Right atrium auricular region (tissue), 2 donors: ENCODE data around the gene FRMD8. TPM values are rescaled to one million over a fixed set of nuclear protein-coding genes. Genes with fewer than 3 reads are reported as not detected.
A peak's percentile ranks its signal among the peaks of the same experiment; 100 is the strongest.

Source experiments
- DNase-seq: peaks from one replicate; pipeline ENCODE4 v3.0.0-alpha.2; 2019; ENCODE audit warnings: low spot score
- H3K27ac ChIP-seq, 2 donors: fragments of 200-600 bp; sonication (generic); 1 replicate in 1 of 2; 2 replicates in 1 of 2; pipeline ENCODE4 v1.5.1; 2016 to 2019
- H3K27me3 ChIP-seq, 2 donors: fragments of 200-600 bp; sonication (generic); one replicate each; pipeline versions ENCODE4 v1.5.1 to v1.6.0; 2017 to 2019
- H3K36me3 ChIP-seq: fragments of 200-600 bp; sonication (generic); one replicate; pipeline ENCODE4 v1.5.1; 2016
- H3K4me1 ChIP-seq, 2 donors: fragments of 200-600 bp; sonication (generic); one replicate each; pipeline versions ENCODE4 v1.5.1 to v1.6.0; 2017 to 2019
- H3K4me3 ChIP-seq, 2 donors: fragments of 200-600 bp; sonication (generic); 1 replicate in 1 of 2; 2 replicates in 1 of 2; pipeline ENCODE4 v1.5.1; 2017 to 2019; ENCODE audit warnings: mild to moderate bottlenecking in 1 of 2, moderate library complexity in 1 of 2
- H3K9me3 ChIP-seq, 2 donors: fragments of 200-600 bp; sonication (generic); one replicate each; pipeline ENCODE4 v1.5.1; 2019
- total RNA-seq, 2 donors: library from RNA; depleted of rRNA; stranded (reverse); fragments of >200 nt; gene quantifications; one replicate each; pipeline ENCODE4 v1.1.0, GENCODE V29; 2016
- TF ChIP-seq, protein P1 (sequence below), 2 donors: fragments of 200-600 bp; sonication (generic); IDR thresholded peaks; one replicate each; pipeline ENCODE4 v1.5.1; 2019; ENCODE audit warnings: antibody characterized with exemption in 2 of 2

FRMD8 gene
- total RNA-seq, 2 donors from 2014 or later: 10.2 to 23.8 TPM

DNA sequence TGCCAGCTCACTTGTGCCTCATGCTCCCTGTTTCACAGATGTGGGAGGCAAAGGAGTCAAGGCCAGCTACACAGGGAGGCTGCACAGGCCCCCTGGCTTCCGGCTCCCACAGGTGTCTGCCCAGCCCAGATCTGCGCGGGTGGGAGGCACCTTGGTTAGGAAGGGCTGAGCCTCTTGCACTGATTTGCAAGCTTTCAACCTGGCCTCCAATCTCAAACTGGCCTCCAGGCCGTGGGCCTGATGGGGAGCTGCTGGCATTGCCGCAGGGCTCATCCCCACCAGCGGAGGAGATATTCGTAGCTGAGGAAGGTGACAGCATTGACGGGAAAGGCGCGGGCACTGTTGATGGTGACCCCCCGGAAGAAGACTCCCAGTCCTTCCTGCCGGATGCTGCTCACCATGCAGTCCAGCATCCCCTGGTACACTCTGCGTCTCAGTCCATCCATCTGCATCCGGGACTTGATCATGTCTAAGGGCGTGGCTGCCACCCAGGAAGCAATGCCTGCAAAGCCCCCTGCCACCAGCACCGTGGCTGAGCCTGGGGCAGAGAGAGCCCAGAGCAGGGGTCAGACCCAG is 10.2 kb upstream of the FRMD8 start:
- Histone ChIP-seq H3K9me3 (no peaks in the 10 kb centered on the region), H3K36me3 (no peaks in the 10 kb centered on the region), H3K4me1 (peaks cover 0 to 12% of the 10 kb centered on the region in 2 donors), H3K27me3 (no peaks in the 10 kb centered on the region), H3K4me3 (no peak overlapping the region), H3K27ac (no peak overlapping the region)
- TF ChIP-seq, protein P1, sequence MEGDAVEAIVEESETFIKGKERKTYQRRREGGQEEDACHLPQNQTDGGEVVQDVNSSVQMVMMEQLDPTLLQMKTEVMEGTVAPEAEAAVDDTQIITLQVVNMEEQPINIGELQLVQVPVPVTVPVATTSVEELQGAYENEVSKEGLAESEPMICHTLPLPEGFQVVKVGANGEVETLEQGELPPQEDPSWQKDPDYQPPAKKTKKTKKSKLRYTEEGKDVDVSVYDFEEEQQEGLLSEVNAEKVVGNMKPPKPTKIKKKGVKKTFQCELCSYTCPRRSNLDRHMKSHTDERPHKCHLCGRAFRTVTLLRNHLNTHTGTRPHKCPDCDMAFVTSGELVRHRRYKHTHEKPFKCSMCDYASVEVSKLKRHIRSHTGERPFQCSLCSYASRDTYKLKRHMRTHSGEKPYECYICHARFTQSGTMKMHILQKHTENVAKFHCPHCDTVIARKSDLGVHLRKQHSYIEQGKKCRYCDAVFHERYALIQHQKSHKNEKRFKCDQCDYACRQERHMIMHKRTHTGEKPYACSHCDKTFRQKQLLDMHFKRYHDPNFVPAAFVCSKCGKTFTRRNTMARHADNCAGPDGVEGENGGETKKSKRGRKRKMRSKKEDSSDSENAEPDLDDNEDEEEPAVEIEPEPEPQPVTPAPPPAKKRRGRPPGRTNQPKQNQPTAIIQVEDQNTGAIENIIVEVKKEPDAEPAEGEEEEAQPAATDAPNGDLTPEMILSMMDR (IDR thresholded peaks at IDR 0.05): no peak
- no peak for DNase-seq

DNA sequence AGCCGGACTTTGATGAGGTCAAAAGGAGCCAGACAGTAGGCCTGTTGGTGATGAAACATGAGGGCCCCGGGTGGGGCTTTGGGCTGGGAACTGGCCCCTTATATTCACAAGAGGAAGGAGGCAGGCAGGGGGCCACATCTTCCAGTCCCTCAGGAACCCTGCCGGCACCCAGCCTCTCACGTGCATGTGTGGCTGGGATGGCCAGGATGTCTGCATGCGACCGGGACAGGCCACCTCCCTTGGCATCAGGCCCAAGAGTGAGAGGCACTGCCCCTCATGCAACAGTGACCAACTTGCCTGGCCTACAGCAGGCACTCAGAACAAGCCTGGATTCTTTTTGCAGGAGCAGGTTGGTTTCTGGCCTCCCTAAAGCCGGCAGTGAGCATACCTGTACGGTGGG is 9.4 kb upstream of the FRMD8 start:
- H3K27me3 ChIP-seq: no peaks in the 10 kb centered on the region
- H3K4me3 ChIP-seq: no peak overlapping the region
- H3K4me1 ChIP-seq: peaks cover 0 to 20% of the 10 kb centered on the region in 2 donors
- no peak for DNase-seq
- TF ChIP-seq, protein P1 (IDR thresholded peaks at IDR 0.05): no peak
- H3K9me3 ChIP-seq: no peaks in the 10 kb centered on the region
- peak overlapping the region in 1 of 2 donors; percentile 19 for H3K27ac ChIP-seq
- no peaks in the 10 kb centered on the region for H3K36me3 ChIP-seq

DNA sequence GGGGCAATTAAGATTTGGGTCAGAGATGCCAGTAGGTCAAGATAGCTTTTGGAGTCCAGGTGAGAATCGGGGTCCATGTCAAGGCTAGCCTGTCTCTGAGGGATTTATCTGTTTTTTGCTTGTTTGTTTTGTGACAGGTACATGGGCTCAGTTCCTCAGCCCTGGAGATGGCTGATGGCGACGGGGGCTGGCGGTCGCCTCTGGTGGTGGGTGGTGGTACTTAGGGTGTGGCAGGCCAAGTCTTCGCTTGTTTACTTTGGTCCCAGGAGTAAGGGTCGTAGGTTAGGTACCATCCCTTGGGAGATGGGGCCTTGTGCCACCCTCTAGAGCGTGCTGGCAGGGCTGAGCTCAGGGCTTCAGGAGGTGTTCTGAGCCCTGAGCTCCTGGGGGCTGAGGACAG is 8.7 kb upstream of the FRMD8 start:
- DNase-seq: no peak
- Histone ChIP-seq H3K9me3 (no peaks in the 10 kb centered on the region), H3K4me3 (no peak overlapping the region), H3K27ac (no peak overlapping the region), H3K36me3 (no peaks in the 10 kb centered on the region), H3K27me3 (no peaks in the 10 kb centered on the region), H3K4me1 (peaks cover 0 to 26% of the 10 kb centered on the region in 2 donors)
- TF ChIP-seq, protein P1 (IDR thresholded peaks at IDR 0.05): no peak

DNA sequence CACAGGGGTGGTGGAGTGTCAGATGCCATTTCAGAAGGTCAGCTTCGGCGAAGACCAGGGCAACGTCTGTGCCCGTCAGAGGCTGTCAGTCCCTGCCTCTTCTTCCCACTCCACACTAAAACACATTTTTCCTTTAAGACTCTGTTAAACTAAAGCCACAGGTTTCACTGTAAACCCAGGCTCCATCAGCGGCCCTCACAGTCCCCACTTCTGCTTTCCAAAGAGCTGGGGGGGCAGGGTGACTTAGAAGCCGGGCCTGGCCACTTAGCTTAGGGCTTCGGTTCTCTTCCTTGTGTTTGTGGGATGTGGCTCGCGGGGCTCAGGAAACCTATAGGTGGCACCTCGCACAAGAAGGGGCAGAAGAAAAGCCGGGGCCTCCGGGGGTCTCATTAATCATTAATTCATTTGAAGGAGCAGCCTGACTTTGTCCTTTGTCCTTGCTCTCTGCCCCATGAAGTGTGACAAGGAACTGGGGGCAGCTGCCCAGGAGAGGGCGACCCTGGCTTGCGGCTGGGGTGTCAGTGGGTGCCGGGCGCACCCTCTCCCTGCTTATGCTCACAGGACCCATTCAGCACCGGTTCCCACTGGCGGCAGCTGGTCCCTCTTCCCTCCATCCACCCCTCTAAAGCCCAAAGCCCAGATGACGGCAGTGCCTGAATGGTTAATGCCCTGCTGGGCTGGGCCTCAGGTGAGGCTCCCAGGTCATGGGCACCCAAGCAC is 8.1 kb upstream of the FRMD8 start:
- Histone ChIP-seq H3K27ac (no peak overlapping the region), H3K27me3 (no peaks in the 10 kb centered on the region), H3K36me3 (no peaks in the 10 kb centered on the region), H3K4me1 (peaks cover 0 to 31% of the 10 kb centered on the region in 2 donors), H3K4me3 (no peak overlapping the region), H3K9me3 (no peaks in the 10 kb centered on the region)
- TF ChIP-seq, protein P1 (IDR thresholded peaks at IDR 0.05): no peak
- no peak for DNase-seq

DNA sequence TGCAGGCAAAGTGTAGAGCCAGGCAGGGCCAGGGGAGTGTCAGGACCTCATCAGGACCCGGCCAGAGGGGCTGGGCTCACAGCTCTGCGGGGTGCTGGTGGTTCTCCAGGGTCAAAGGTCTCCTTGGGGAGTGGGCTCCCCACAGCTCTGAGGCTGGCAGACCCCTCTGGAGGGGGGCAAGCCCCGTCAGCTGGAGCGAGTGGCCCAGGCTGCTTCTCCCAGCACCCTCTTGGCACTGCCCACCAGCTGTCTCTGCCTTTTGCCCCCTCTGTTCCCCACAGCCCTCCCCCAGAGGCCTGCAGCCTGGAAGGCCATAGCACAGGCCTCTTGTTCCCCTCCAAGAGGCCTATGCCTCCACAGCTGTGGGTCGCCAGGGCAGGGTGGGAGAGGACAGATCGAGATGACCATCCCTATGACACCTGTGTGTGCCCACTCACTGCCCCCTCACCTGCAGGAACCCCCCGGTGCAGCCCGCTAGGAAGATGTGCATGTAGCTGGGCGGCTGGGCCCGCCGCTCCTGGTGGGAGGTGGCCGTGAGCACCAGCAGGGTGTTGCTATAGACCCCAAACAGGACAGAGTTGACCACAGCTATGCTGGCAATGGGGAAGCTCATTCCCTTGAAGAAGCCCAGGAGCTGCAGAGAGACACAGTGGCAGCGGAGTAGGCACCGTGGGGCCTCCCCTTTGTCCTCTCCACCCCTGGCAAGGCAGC is 7.4 kb upstream of the FRMD8 start:
- H3K27me3 ChIP-seq: no peaks in the 10 kb centered on the region
- no peak overlapping the region for H3K4me3 ChIP-seq
- H3K36me3 ChIP-seq: no peaks in the 10 kb centered on the region
- no peaks in the 10 kb centered on the region for H3K9me3 ChIP-seq
- TF ChIP-seq, protein P1 (IDR thresholded peaks at IDR 0.05): no peak
- peak overlapping the region in 1 of 2 donors; percentile 98 for H3K27ac ChIP-seq
- no peak for DNase-seq
- H3K4me1 ChIP-seq: peaks cover 0 to 39% of the 10 kb centered on the region in 2 donors
